GM10266 (cell line): Measurements from ENCODE around the gene MTFP1.
A peak's percentile ranks its signal among the peaks of the same experiment; 100 is the strongest.

ENCODE experiments used
- DNase-seq: peaks from one replicate; pipeline ENCODE4 v3.0.0; 2012; ENCODE audit errors: extremely low spot score
- CTCF ChIP-seq: IDR thresholded peaks from 2 replicates; pipeline ENCODE4 v1.5.1; 2012; ENCODE audit warnings: mild to moderate bottlenecking, low read depth; ENCODE audit not compliant: control insufficient read depth, insufficient read depth; ENCODE audit errors: missing control alignments

The MTFP1 gene

GRCh38 chr22:30386960-30387827, 38.4 kb upstream of the MTFP1 start, which contains the start of gene RNF215:
RNF215 (minus strand) TSS chr22:30387411; CDS start chr22:30387313, 98 bp downstream.
- peak; percentile 97 for DNase-seq

DNA sequence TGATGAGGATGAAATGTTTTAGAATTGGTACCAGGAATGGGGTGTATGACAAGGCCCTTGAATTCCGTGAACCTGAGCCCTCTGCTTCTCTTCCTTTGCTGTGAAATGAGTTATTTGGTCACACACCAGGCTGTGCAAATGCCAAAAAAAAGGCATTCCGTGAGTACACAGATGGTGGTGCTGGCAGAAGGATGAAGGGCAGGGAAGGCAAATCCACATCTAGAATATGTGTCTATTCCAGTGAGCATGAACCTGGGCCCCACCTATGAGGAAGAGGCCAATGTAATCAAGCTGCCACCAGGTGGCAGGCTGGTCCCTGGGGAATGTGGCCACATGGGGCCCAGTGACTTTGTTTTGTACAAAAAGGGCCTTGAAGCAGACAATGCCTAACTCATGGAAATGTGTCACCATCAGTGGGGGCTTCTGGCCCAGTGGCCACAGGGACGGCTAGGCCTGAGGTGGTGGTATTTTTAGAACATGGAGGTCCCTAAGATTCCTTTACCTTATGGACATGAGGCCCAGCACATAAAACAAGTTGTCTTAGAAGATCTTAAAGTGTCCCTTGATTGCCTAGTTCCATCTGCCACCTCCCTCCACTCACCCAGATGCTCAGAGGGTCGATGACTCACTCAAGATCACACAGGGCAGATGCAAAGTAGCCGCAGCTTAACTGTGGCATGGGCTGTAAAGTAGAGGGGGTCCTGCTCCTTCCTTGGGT, 34.4 kb upstream of the MTFP1 start:
- DNase-seq, result peak; percentile 87
- peak; percentile 86 for TF ChIP-seq CTCF

More at GRCh38 chr22:30386960-30387827, 38.4 kb upstream of the MTFP1 start, which contains the start of gene RNF215:
- TF ChIP-seq CTCF, result peak; percentile 94

- TF ChIP-seq CTCF, result no peak
- DNase-seq, result peak; percentile 62
Observed at GRCh38 chr22:30392661-30393321, 32.8 kb upstream of the MTFP1 start.

DNA sequence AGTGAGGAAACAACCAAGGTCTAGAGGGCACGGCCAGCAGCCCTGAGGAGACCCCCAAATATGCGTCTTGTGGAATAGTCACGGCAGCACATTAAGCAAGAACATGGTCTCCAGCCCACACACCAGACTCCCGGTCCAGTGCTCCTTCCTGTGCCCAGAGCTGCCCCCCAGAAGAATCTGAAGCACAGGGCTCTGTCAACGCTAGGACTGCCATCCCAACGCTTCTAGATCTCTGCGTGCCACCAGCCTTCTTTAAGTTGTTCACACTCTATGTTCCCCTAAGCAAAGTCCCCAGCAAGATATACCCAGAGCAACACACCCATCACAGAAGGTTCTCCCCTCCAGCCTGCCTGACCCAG, 32.3 kb upstream of the MTFP1 start:
- DNase-seq, result no peak
- TF ChIP-seq CTCF, result no peak

GRCh38 chr22:30393885-30394284, 31.7 kb upstream of the MTFP1 start:
- no peak for TF ChIP-seq CTCF
- no peak for DNase-seq

GRCh38 chr22:30396871-30397655, 28.5 kb upstream of the MTFP1 start, which contains the start of gene SEC14L2:
SEC14L2 (plus strand) TSS chr22:30397018; CDS start chr22:30397117, 99 bp downstream.
- no peak for TF ChIP-seq CTCF
- peak; percentile 29 for DNase-seq
